HG02852 (cell line): ENCODE data around the gene ANKRD55.
"Not testable (repeated sequence)": the region's sequence is repeated elsewhere in the genome, so short reads cannot be mapped to it uniquely, and the experiment has no call there.

Experiments
- ATAC-seq: cut with Tn5 transposase; IDR thresholded peaks from one replicate; pipeline ENCODE4 v1.9.1; 2021; ENCODE audit warnings: mild to moderate bottlenecking, moderate library complexity; ENCODE audit not compliant: unreplicated experiment

The ANKRD55 gene

DNA sequence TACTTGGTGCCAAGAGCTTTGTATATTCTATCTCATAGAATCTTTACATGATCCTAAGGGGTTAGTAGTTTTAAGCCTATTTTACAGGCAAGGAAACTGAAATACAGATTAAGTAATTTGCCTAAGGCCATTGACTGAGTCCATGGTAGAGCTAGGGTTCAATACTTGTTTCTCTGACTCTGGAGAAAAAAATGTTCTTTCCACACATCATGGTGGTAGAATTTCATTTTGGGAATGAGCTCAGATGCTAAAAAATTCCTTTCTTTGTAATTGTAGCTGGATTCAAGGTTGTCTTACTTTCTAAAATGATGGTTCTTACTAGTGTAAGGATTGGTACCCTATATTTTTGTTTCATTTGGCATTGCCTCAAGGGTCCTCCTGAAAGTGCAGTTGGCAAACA lies 86.0 kb downstream of the ANKRD55 start:
- no peak for ATAC-seq

- ATAC-seq = no peak
These were observed 86.5 kb downstream of the ANKRD55 start for GRCh38 chr5:56146674-56147073.

DNA sequence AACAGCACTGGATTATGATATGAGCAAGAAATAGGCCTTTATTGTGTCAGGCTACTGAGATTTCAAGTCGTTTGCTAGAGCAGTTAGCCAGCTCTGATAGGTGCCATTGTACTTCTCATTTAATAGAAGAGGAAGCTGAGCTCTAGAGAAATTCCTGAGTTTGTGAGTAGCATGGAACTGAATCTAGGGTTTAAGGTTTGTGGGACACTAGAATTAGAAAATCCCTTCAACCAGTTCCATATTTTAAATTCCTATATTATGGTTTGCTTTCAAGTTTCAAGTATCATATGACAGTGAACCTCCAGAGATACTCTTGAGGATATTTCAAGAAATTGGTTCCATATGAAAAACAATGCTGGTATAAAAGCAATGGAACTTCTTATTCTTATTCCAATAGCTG lies 87.6 kb downstream of the ANKRD55 start:
- ATAC-seq = no peak

DNA sequence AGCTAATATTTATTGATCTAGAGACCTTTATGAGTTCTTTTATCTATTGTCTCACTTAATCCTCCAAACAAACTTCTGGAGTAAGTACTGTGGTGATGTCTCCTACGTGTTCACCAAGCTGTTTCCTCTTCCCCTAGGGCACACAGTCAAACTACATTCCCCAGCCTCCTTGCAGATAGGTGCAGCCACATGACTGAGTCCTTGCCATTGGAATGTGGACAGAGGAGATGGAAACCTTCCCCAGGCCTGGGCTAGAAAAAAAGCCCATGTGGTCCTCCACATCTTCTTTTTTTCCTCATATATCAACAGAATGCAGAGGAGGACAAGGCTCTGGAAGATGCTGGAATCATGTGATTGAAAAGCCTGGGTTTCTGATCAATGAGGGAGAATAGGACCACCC lies 88.0 kb downstream of the ANKRD55 start:
- no peak for ATAC-seq

GRCh38 chr5:56144211-56144610 lies 88.9 kb downstream of the ANKRD55 start:
- ATAC-seq = no peak

- ATAC-seq = no peak
These were observed 89.8 kb downstream of the ANKRD55 start for GRCh38 chr5:56143373-56143714.

- peak; percentile 77 for ATAC-seq
These were observed 90.3 kb downstream of the ANKRD55 start for GRCh38 chr5:56142614-56143372.

DNA sequence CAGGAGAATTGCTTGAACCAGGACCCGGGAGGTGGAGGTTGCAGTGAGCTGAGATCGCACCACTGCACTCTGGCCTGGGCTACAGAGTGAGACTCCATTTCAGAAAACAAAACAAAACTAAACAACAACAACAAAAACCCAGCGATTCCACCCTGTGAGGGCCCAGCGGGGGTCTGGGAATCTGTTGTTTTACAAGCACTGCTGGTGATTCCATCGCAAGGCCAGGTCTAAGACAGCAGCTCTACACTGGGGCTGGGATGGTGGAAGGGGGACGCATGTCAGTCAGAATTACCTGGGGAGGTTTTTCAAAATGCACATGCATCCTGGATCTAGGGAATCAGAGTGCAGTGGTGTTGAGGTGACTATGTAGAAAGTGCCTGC lies 90.9 kb downstream of the ANKRD55 start:
- no peak for ATAC-seq

DNA sequence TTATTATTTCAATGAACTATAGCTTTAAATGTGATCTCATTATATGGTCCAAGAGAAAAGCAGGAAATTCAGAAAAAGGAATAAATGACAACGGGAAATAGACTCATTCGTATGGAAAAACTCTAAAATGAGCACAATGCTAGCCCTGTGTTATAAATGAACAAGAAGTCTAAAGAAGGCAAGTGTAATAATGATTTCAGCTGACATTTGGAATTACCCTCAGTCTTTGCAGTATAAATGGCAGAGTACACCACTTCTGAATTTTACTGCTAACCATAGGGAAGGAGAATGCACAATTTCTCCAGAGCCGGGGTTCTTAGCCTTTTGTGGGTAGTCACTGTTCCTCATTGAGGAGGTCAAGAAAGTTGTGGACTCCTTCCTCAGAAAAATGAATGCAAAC lies 93.1 kb downstream of the ANKRD55 start:
- no peak for ATAC-seq

DNA sequence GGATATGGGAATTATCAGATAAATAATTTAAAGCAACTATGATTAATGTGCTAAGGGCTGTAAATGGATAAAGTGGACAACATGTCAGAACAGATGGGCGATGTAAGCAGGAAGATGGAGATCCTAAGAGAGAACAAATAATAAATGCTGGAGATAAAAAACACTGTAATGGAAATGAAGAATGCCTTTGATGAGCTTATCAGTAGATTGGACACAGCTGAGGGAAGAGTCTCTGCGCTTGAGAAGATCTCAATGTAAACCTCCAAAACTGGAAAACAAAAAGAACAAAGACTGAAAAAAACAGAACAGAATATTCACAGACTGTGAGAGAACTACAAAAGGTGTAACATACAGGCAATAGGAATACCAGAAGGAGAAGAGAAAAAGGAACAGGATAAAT lies 102.5 kb downstream of the ANKRD55 start:
- no peak for ATAC-seq

DNA sequence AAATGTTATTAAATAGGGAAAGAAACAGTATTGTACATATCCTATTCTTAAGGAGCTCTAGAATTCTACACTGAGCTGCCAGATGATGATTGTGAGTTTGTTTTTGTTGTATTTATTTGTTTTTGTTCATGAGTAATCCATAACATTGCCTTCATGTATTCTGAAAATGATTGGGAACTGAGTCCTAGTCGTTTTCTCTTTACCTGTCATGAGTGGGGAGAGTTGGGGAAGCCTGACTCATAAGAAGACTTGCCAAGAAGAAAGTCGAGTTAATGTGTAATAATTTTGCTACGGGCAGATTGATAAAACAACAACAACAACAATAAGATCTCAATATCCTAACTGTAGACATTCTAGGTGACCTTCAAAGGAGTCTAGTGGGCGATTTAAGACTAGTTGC lies 103.8 kb downstream of the ANKRD55 start:
- ATAC-seq = no peak

GRCh38 chr5:56128113-56128512 lies 105.0 kb downstream of the ANKRD55 start:
- no peak for ATAC-seq

DNA sequence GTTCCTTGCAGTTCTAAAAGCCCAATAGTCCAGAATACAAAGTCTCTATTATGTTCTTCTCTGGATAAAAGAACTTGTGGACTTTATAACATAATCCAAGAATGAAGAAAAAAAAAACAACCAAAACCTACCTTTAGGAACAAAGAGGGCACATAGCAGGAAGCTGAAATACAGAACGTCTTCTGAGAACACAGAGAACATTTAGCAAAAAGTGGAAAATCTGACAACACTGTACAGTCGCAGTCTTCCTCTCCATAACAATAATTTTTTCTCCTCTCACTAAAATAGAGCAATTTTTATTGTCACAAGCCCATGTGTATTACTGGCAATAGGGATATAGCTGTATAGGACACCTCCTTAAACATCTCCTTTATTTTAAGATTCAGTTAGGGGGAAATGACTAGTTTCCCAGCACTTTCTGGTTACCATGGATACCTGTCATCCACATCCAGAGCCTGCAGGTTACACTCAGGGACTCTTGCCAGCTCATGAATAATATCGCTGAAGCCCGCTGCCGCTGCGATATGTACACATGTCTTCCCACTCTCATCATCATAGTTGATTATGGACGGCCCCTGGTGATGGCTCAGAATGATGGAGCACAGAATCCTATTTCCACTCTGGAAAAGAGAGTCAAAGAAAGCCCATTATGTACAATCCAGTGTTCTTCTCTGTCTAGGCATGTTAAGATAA lies 106.5 kb downstream of the ANKRD55 start:
- no peak for ATAC-seq

GRCh38 chr5:56123531-56124243 lies 109.4 kb downstream of the ANKRD55 start:
- no peak for ATAC-seq

DNA sequence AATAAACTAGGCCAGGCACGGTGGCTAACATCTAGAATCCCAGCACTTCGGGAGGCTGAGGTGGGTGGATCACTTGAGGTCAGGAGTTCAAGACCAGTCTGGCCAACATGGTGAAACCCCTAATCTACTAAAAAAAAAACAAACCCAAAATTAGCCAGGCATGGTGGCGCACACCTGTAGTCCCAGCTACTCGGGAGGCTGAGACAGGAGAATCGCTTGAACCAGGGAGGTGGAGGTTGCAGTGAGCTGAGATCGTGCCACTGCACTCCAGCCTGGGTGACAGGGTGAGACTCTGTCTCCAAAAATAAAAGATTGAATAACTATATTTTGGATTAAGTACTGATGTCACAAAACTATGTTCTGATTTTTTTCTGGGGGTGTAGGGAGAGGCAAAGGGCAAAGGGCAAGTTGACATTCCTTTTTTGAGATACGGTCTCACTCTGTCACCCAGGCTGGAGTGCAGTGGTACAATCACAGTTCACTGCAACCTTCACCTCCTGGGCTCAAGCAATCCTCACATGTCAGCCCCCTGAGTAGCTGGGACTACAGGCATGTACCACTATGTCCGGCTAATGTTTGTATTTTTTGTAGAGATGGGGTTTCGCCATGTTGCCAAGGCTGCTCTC lies 110.7 kb downstream of the ANKRD55 start:
- not testable (repeated sequence) for ATAC-seq

DNA sequence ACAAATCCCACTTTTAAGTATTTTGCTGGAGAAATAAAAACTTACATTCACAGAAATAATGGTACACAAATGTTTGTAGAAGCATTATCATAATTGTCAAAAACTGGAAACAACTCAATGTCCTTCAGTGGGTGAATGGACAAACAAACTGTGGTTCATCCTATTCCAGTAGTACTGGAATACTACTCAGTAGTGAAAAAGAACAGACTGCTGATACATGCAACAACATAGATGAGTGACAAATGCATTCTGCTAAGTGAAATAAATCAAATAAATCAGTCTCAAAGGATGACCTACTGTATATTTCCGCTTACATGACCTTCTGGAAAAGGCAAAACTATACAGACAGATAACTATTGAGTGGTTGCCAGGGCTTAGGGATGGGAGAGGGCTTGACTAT lies 114.1 kb downstream of the ANKRD55 start:
- ATAC-seq = no peak

DNA sequence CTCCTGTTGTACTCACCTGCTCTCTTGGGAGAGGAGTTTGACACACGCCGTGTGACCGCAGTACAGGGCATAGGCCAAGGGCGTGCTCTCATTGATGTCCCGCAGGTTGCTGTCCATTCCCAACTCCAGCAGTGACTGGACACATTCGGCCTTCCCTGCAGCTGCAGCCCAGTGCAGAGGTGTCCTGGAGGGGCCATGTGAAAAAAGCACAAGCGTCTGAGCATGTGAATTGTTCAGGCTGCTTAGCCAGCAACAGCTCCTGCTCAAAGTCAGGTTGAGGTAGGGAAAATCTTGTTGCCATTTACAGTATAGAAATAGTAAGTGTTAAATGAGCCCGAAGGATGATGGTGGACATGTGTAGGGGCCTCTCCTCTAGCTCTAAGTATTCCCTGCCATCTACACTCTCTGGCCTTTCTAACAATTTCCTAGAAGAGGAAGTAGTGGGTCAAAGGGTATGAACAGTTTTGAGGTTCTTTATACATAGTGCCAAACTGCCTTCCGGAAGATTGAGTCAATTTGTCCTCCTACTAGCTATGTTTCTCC lies 116.5 kb downstream of the ANKRD55 start:
- ATAC-seq = no peak

DNA sequence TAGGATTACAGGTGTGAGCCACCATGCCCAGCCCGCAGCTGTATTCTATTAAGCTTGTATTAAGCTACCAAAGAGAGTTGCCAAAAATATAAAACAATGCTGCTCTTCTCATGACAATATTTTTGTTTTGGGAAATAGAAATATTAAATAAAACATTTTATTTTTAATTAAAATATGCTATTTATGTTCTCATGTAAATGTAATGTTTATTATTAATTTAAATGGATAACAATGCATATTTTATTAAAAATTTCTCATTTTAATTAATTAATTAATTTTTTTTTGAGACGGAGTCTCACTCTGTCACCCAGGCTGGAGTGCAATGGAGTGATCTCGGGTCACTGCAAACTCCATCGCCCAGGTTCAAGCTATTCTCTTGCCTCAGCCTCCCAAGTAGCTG lies 117.5 kb downstream of the ANKRD55 start:
- no peak for ATAC-seq

DNA sequence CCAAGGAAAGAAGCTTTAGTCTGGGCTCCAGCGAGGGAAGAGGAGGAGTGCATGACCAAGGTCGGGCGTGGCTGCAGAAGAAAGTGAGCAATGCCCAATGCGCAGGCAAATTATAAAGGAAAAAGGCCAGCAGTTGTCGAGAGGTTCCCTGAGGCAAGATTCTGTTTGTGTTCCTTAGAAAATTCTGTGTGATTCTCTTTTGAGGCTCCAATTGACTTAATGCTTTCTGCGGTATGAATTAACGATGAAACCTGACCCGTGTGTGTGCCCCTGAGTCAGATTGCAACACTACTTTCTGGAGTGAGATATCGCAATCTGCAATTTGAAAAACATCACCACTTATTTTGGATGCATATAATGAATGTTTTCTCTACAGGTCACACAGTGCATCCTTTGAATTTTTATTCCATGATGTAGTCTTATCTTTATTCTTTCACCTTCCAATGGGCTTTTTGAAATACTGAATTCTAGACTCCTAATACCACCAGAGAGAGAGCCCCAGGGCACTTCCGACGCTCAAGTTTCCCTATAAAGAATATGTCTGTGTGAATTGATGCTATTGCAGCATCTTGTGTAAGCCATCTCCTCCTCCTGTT lies 120.5 kb downstream of the ANKRD55 start:
- ATAC-seq = no peak

GRCh38 chr5:56111404-56111781 lies 121.7 kb downstream of the ANKRD55 start:
- ATAC-seq = no peak
